HG03025 (cell line): ENCODE results near the gene PCDH18.

Source experiments
- ATAC-seq: cut with Tn5 transposase; IDR thresholded peaks from one replicate; pipeline ENCODE4 v1.9.1; 2021; ENCODE audit warnings: mild to moderate bottlenecking, moderate library complexity; ENCODE audit not compliant: unreplicated experiment, low FRiP score

Gene PCDH18

DNA sequence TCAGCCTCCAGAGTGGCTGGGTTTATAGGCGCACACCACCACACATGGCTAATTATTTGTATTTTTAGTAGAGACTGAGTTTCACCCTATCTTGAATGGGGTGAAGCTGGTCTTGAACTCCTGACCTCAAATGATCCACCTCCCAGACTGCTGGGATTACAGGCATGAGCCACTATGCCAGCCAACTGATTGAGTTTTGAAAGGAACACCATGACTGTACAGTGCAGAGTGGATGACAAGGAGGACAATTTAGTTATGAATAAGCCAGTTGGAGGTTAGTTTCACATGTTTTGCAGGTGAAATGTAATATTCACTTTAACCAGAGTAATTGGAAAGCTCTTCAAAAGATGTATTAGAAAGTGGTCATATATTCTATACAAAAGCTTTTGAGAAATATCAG is 60.8 kb downstream of the PCDH18 start:
- ATAC-seq = no peak

DNA sequence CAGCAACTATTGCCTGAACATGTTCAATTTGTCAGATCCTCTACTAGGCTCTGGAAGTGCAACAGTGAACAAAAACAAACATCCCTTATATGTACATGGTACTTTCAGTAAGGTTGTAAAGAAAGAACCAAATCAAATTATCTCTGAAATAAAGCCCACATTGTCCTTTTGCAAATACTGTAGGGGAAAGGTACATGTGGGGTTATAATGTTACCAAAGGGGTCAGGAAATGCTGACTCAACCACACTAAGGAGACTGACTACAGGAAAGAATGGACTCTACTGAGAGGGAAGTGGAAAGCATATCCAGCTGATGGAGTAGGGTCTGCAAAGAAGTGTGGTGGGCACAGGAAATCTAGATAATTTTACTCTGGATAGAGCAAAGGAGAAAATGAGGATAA is 61.5 kb downstream of the PCDH18 start:
- no peak for ATAC-seq
